DOHH2 (cell line): ENCODE data around the gene STARD13.

Experiments used
- H3F3A ChIP-seq: fragments of 200-600 bp; sonication (generic), shearing (Covaris generic); 2 replicates; pipeline ENCODE4 v1.6.0; 2016; ENCODE audit warnings: antibody characterized with exemption, mild to moderate bottlenecking; ENCODE audit not compliant: control insufficient read depth, insufficient read depth
- H3K27ac ChIP-seq: fragments of 200-600 bp; sonication (generic); 2 replicates; pipeline ENCODE4 v1.5.1; 2014; ENCODE audit warnings: low read depth, mild to moderate bottlenecking, low read length, moderate library complexity
- H3K27me3 ChIP-seq: fragments of 200-600 bp; sonication (generic); 2 replicates; pipeline ENCODE4 v1.6.1; 2014; ENCODE audit warnings: mild to moderate bottlenecking, low read length, mixed read lengths; ENCODE audit not compliant: control insufficient read depth
- H3K36me3 ChIP-seq: fragments of 200-600 bp; sonication (generic); 2 replicates; pipeline ENCODE4 v1.6.1; 2014; ENCODE audit warnings: mild to moderate bottlenecking, low read length, moderate library complexity, mixed read lengths; ENCODE audit not compliant: control insufficient read depth
- H3K4me1 ChIP-seq: fragments of 200-600 bp; sonication (generic); 2 replicates; pipeline ENCODE4 v1.6.1; 2014; ENCODE audit warnings: mild to moderate bottlenecking, low read length, mixed read lengths; ENCODE audit not compliant: control insufficient read depth
- H3K4me2 ChIP-seq: fragments of 200-600 bp; sonication (generic); 2 replicates; pipeline ENCODE4 v1.6.0; 2014; ENCODE audit warnings: mild to moderate bottlenecking, low read length, moderate library complexity
- H3K4me3 ChIP-seq: fragments of 200-600 bp; sonication (generic); 2 replicates; pipeline ENCODE4 v1.5.1; 2014; ENCODE audit warnings: mild to moderate bottlenecking, low read length, mixed read lengths
- H3K79me2 ChIP-seq: fragments of 200-600 bp; sonication (generic); 2 replicates; pipeline ENCODE4 v1.6.1; 2014; ENCODE audit warnings: mild to moderate bottlenecking, low read length, mixed read lengths; ENCODE audit not compliant: control insufficient read depth
- H3K9me2 ChIP-seq: fragments of 200-600 bp; sonication (generic); replicated peaks from 2 replicates; pipeline ENCODE4 v1.6.1; 2014; ENCODE audit warnings: mild to moderate bottlenecking, low read length, mixed read lengths; ENCODE audit not compliant: control insufficient read depth
- H3K9me3 ChIP-seq: fragments of 200-600 bp; sonication (generic); 2 replicates; pipeline ENCODE4 v1.6.1; 2014; ENCODE audit warnings: antibody characterized with exemption, low read length, mixed read lengths; ENCODE audit not compliant: control insufficient read depth, insufficient read depth
- H4K20me1 ChIP-seq: fragments of 200-600 bp; sonication (generic); 2 replicates; pipeline ENCODE4 v1.6.0; 2014; ENCODE audit warnings: low read depth, mild to moderate bottlenecking, antibody characterized with exemption, low read length, moderate library complexity; ENCODE audit not compliant: control insufficient read depth, insufficient read depth
- EZH2phosphoT487 ChIP-seq: fragments of 200-600 bp; sonication (generic); IDR thresholded peaks from 2 replicates; pipeline ENCODE4 v1.6.1; 2017; ENCODE audit warnings: borderline replicate concordance, mild to moderate bottlenecking, antibody characterized with exemption, low read length, moderate library complexity, mixed read lengths
- TF ChIP-seq, protein P1 (sequence below): fragments of 200-600 bp; sonication (generic); IDR thresholded peaks from one replicate; pipeline ENCODE4 v1.5.1; 2014; ENCODE audit warnings: antibody characterized with exemption, mild to moderate bottlenecking, low read depth, low read length; ENCODE audit not compliant: poor library complexity, severe bottlenecking

The STARD13 gene

DNA sequence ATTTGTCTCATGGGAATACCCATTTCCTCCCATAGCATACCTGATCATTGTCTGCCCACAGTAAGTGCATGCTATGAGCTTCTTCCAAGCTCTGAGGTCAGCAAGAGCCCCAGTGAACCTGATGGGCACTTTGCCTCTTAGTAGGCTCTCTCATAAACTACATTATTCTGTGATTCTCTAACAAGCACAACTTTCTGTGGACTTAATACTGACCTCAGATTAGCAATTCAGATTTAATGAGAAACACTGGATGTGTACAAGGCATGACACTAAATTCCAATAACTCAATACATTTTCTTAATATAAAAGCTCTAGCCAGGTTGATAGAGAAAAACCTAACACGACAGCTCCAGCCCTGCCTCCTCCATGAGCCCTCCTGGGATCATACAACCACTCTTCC, 23.3 kb upstream of the STARD13 start:
- TF ChIP-seq, protein P1, sequence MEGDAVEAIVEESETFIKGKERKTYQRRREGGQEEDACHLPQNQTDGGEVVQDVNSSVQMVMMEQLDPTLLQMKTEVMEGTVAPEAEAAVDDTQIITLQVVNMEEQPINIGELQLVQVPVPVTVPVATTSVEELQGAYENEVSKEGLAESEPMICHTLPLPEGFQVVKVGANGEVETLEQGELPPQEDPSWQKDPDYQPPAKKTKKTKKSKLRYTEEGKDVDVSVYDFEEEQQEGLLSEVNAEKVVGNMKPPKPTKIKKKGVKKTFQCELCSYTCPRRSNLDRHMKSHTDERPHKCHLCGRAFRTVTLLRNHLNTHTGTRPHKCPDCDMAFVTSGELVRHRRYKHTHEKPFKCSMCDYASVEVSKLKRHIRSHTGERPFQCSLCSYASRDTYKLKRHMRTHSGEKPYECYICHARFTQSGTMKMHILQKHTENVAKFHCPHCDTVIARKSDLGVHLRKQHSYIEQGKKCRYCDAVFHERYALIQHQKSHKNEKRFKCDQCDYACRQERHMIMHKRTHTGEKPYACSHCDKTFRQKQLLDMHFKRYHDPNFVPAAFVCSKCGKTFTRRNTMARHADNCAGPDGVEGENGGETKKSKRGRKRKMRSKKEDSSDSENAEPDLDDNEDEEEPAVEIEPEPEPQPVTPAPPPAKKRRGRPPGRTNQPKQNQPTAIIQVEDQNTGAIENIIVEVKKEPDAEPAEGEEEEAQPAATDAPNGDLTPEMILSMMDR, result no peak
- no peaks in the 10 kb centered on the region for H3K9me3 ChIP-seq
- H3F3A ChIP-seq, result no peaks in the 10 kb centered on the region
- H3K79me2 ChIP-seq, result no peaks in the 10 kb centered on the region
- no peak overlapping the region for H3K4me3 ChIP-seq
- H3K4me2 ChIP-seq, result no peak overlapping the region
- H3K4me1 ChIP-seq, result no peaks in the 10 kb centered on the region
- no peak overlapping the region for H3K27ac ChIP-seq
- no peaks in the 10 kb centered on the region for H3K27me3 ChIP-seq
- H3K36me3 ChIP-seq, result no peaks in the 10 kb centered on the region
- H3K9me2 ChIP-seq, result no peaks in the 10 kb centered on the region
- H4K20me1 ChIP-seq, result no peaks in the 10 kb centered on the region

DNA sequence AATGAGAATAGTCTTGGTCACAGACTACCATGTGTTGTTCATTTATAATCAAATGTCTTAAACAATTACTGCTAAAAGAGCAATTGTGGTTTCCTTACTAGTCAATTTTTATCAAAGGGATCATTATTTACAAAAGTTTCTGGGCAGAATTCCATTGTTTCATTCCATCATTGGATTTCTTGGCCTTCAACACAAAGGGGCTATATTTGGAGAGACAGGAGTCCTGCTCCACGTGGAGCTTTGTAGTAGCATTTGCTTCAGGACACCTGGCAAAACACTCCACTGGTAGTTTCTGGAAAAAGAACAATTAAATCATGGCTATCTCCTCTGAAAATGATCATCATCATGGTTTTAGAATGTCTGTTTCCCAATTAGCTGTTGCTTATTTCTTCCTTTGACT, 22.3 kb upstream of the STARD13 start:
- H3K4me2 ChIP-seq, result no peak overlapping the region
- H3K36me3 ChIP-seq, result no peaks in the 10 kb centered on the region
- H3K9me3 ChIP-seq, result no peaks in the 10 kb centered on the region
- H3K9me2 ChIP-seq, result no peaks in the 10 kb centered on the region
- TF ChIP-seq, protein P1, result no peak
- TF ChIP-seq EZH2phosphoT487, result no peak
- no peaks in the 10 kb centered on the region for H3K79me2 ChIP-seq
- H3F3A ChIP-seq, result no peaks in the 10 kb centered on the region
- no peaks in the 10 kb centered on the region for H3K27me3 ChIP-seq
- H3K4me3 ChIP-seq, result no peak overlapping the region
- H3K4me1 ChIP-seq, result no peaks in the 10 kb centered on the region
- no peak overlapping the region for H3K27ac ChIP-seq
- no peaks in the 10 kb centered on the region for H4K20me1 ChIP-seq

DNA sequence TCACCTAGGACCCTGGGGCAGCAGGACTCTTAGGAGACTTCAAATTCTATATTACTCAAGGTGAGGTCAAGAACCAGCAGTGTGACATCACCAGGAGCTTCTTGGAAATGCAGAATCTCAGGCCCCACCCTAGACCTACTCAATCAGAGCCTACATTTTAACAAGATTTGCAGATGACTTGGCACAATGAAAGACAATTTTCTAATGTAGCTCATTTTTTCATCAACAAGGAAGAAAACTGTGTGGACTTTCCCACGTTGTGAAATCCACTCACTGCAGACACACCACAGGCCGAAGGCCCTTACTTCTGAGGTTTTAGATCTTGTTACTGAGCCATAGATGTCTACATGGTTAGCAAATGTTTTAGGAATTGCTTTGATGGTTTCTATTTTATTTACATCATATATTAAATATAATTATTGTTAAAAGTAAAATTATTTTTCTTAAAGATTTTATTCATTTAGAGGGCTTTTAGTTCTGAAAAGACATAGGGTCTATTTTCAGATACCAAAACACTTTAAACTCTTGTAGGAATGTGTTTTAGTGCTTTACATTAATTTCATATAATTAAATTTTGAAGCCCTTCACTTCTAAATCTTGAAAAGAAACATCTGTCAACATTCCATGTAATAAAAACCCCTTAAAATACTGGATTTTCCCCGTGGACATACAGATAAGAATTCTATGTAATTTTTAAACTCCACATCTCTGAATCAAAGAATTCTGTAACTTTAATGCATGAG, 18.5 kb upstream of the STARD13 start:
- no peaks in the 10 kb centered on the region for H3F3A ChIP-seq
- TF ChIP-seq, protein P1, result no peak
- no peak for TF ChIP-seq EZH2phosphoT487
- H3K4me3 ChIP-seq, result no peak overlapping the region
- H3K27me3 ChIP-seq, result no peaks in the 10 kb centered on the region
- H3K79me2 ChIP-seq, result no peaks in the 10 kb centered on the region
- no peak overlapping the region for H3K4me2 ChIP-seq
- no peaks in the 10 kb centered on the region for H3K4me1 ChIP-seq
- H4K20me1 ChIP-seq, result no peaks in the 10 kb centered on the region
- H3K9me3 ChIP-seq, result no peaks in the 10 kb centered on the region
- no peaks in the 10 kb centered on the region for H3K9me2 ChIP-seq
- no peaks in the 10 kb centered on the region for H3K36me3 ChIP-seq
- no peak overlapping the region for H3K27ac ChIP-seq
